HG03571 (cell line): ENCODE measurements around the gene TOMM6.
A peak's percentile ranks its signal among the peaks of the same experiment; 100 is the strongest.

Source experiments
- ATAC-seq: cut with Tn5 transposase; IDR thresholded peaks from one replicate; pipeline ENCODE4 v1.9.1; 2021; ENCODE audit not compliant: unreplicated experiment

Gene TOMM6

GRCh38 chr6:41787219-41787917, at the start of gene TOMM6:
Gene TOMM6, plus strand, starts transcription at chr6:41787694. Its CDS starts 4 bp downstream, at chr6:41787698.
- peak; percentile 71 for ATAC-seq

GRCh38 chr6:41739041-41739440, 48.5 kb upstream of the TOMM6 start:
- no peak for ATAC-seq

GRCh38 chr6:41740366-41741162, 46.9 kb upstream of the TOMM6 start:
- no peak for ATAC-seq

- ATAC-seq: no peak
Measured at GRCh38 chr6:41741625-41742490, 45.6 kb upstream of the TOMM6 start.

- no peak for ATAC-seq
Measured at GRCh38 chr6:41743406-41744235, 43.9 kb upstream of the TOMM6 start.

GRCh38 chr6:41744236-41744787, 43.2 kb upstream of the TOMM6 start:
- ATAC-seq: no peak

- no peak for ATAC-seq
Measured at GRCh38 chr6:41746107-41746506, 41.4 kb upstream of the TOMM6 start.

GRCh38 chr6:41747256-41748101, 40.0 kb upstream of the TOMM6 start, which contains the start of gene PGC:
Gene PGC, minus strand, starts transcription at chr6:41747397. Its CDS starts 63 bp downstream, at chr6:41747334.
- ATAC-seq: no peak

- ATAC-seq: no peak
Measured at GRCh38 chr6:41748102-41748477, 39.4 kb upstream of the TOMM6 start.

- no peak for ATAC-seq
Measured at GRCh38 chr6:41748542-41748941, 39.0 kb upstream of the TOMM6 start.

GRCh38 chr6:41750374-41750773, 37.1 kb upstream of the TOMM6 start:
- ATAC-seq: no peak

- ATAC-seq: no peak
Measured at GRCh38 chr6:41755895-41756294, 31.6 kb upstream of the TOMM6 start.

- ATAC-seq: no peak
Measured at GRCh38 chr6:41756354-41756753, 31.1 kb upstream of the TOMM6 start.

- no peak for ATAC-seq
Measured at GRCh38 chr6:41757271-41757670, 30.2 kb upstream of the TOMM6 start.

GRCh38 chr6:41757931-41758640, 29.4 kb upstream of the TOMM6 start:
- no peak for ATAC-seq

GRCh38 chr6:41758641-41759035, 28.9 kb upstream of the TOMM6 start:
- ATAC-seq: no peak

- ATAC-seq: no peak
Measured at GRCh38 chr6:41759106-41759904, 28.2 kb upstream of the TOMM6 start.
